Cerebellar nuclear complex (tissue), 1 donor: ENCODE data around the gene TMEM134.

Experiments
- DNase-seq, 2 experiments: peaks; one replicate each; lab custom pipeline; 2025; lab: John Stamatoyannopoulos, UW

TMEM134 gene

GRCh38 chr11:67500831-67501715, 32.0 kb upstream of the TMEM134 start:
- no peak for DNase-seq

GRCh38 chr11:67500484-67500821, 31.4 kb upstream of the TMEM134 start:
- DNase-seq, result no peak

GRCh38 chr11:67499808-67500483, 30.9 kb upstream of the TMEM134 start:
- no peak for DNase-seq

- no peak for DNase-seq
Measured at GRCh38 chr11:67498544-67498972, 29.5 kb upstream of the TMEM134 start.

GRCh38 chr11:67497656-67498291, 28.7 kb upstream of the TMEM134 start:
- no peak for DNase-seq

GRCh38 chr11:67496113-67496512, 27.1 kb upstream of the TMEM134 start:
- DNase-seq, result no peak

- no peak for DNase-seq
Measured at GRCh38 chr11:67495234-67496005, 26.4 kb upstream of the TMEM134 start.

- DNase-seq, result no peak
Measured at GRCh38 chr11:67494371-67495233, 25.6 kb upstream of the TMEM134 start.

- no peak for DNase-seq
Measured at GRCh38 chr11:67493548-67494370, 24.7 kb upstream of the TMEM134 start.

- no peak for DNase-seq
Measured at GRCh38 chr11:67492801-67493547, 23.9 kb upstream of the TMEM134 start.

- DNase-seq, result no peak
Measured at GRCh38 chr11:67492069-67492727, 23.1 kb upstream of the TMEM134 start.

GRCh38 chr11:67491276-67492068, 22.4 kb upstream of the TMEM134 start:
- no peak for DNase-seq

- DNase-seq, result no peak
Measured at GRCh38 chr11:67490727-67491065, 21.6 kb upstream of the TMEM134 start.

GRCh38 chr11:67489885-67490726, 21.1 kb upstream of the TMEM134 start:
- no peak for DNase-seq

GRCh38 chr11:67489203-67489884, 20.3 kb upstream of the TMEM134 start:
- DNase-seq, result no peak

- DNase-seq, result no peak
Measured at GRCh38 chr11:67486481-67487195, 17.6 kb upstream of the TMEM134 start.
